GM12891 (cell line): ENCODE measurements around the gene DALRD3.
A peak's percentile ranks its signal among the peaks of the same experiment; 100 is the strongest.

Source experiments
- DNase-seq: peaks from one replicate; pipeline ENCODE4 v3.0.0; 2011; ENCODE audit warnings: low spot score; ENCODE audit not compliant: insufficient read length
- FAIRE-seq: peaks from 2 replicates; lab custom pipeline; 2011; peaks lifted over from hg19 to GRCh38; lab: Jason Lieb, UNC
- PAX5 ChIP-seq: IDR thresholded peaks from 2 replicates; pipeline ENCODE4 v1.6.1; 2011; ENCODE audit warnings: low read length, moderate library complexity, mild to moderate bottlenecking; ENCODE audit not compliant: insufficient read depth, severe bottlenecking
- POLR2A ChIP-seq: IDR thresholded peaks from 2 replicates; pipeline ENCODE4 v1.6.1; 2011; ENCODE audit warnings: low read depth, low read length, control low read depth
- POLR2AphosphoS5 ChIP-seq: IDR thresholded peaks from 2 replicates; pipeline ENCODE4 v1.6.1; 2011; ENCODE audit warnings: low read depth, low read length, control low read depth
- POU2F2 ChIP-seq: IDR thresholded peaks from 2 replicates; pipeline ENCODE4 v1.6.1; 2011; ENCODE audit warnings: low read depth, mild to moderate bottlenecking, control low read depth, low read length, moderate library complexity
- SPI1 ChIP-seq: IDR thresholded peaks from 2 replicates; pipeline ENCODE4 v1.6.1; 2011; ENCODE audit warnings: low read depth, low read length, control low read depth
- TAF1 ChIP-seq: IDR thresholded peaks from 2 replicates; pipeline ENCODE4 v1.6.1; 2011; ENCODE audit warnings: low read depth, low read length, control low read depth

Gene DALRD3

DNA sequence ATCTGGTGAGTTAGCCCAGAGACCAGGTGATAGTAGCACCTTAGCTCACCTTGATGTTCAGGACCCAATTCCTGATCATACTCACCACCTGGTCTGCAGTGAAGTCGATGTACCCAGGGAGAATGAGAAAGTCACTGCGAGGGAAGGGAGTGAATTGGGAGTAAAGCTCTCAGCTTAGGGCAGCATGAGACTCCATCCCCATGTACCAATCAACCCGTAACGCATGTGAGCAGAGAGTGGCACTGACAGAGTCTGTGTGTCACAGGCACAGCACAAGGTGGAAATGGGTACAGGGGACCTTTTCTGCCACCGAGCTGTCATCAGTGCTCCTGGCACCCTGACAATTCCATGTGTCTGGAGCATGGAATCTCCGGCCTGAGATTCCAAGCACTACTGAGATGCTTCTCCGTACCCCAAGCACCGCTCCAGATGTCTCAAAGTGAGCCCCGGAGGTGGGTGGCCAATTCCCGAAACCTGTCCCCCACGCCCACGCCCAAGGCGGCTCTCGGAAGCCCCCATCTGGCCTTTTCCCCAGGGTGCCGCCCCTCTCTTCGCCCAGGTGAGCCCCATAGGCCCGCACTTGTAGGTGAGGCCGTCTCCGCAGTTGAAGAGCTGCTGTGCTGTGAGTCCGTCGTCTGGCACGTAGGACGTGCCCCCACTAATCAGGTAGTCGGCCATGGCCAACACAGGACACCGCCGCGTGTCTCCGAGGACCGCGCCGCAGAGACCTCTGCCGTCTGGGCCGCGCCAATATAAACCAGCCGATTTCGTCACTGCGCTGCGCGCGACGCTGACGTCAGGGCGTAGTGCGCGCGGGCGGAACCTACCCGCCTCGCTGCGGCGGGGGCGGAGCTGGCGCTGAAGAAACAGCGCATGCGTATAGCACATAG is 10.5 kb upstream of the DALRD3 start, which contains the start of gene IMPDH2:
Gene IMPDH2, minus strand, starts transcription at position 726 of the 890 bp plus-strand sequence. Its CDS starts 48 bp downstream, at position 678.
- DNase-seq: peak; percentile 70
- FAIRE-seq: peak; percentile 100
- peak; percentile 99 for TF ChIP-seq POLR2A
- TF ChIP-seq POLR2AphosphoS5: peak; percentile 99
- TF ChIP-seq PAX5: peak; percentile 74
- TF ChIP-seq TAF1: peak; percentile 72; the same call in 1 of the 2 replicates
- no peak; the same call in 1 of the 2 replicates for TF ChIP-seq SPI1
- peak; percentile 93 for TF ChIP-seq POU2F2

GRCh38 chr3:49028298-49028672 is 9.9 kb upstream of the DALRD3 start:
- no peak for DNase-seq
- TF ChIP-seq SPI1: no peak
- TF ChIP-seq POU2F2: 0 out of 2 replicates have a peak, but pooled peaks have one; percentile 15
- FAIRE-seq: no peak

DNA sequence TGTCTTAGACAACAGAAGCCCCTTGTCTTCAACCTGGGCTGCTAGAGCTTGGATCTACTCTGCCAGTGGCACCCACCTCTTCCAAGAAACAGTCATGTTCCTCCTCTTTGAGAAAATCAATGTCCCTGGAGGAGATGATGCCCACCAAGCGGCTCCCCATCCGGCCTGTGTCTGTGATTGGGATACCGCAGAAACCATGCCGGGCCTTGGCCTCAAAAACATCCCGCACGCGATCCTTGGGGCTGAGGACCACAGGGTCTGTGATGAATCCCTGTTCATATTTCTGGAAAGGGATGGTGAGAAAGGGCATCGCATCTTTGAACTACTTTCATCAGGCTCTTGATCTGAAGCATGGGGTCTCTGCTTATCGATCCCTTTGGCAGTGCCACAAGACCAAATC is 9.3 kb upstream of the DALRD3 start:
- no peak for DNase-seq
- no peak for FAIRE-seq
- TF ChIP-seq POU2F2 (no peak), SPI1 (no peak), POLR2AphosphoS5 (no peak; the same call in 1 of the 2 replicates)

DNA sequence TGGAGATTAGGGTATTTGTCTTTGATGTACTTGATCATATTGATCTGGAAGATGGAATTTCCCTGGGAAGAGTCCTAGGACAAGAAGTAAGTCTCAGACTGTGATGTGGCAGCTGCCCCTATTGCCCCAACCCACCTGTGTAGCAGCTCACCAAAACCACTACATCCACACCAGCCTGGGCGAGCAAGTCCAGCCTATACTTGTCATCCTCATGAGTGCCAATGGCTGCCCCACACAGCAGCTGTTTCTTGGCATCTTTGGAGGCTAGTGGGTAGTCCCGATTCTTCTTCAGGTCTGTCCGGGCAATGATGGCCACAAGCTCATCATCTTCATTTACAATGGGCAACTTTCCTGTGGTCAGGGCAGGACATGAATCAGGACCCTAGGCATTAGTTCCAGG is 8.2 kb upstream of the DALRD3 start:
- FAIRE-seq: no peak
- TF ChIP-seq POU2F2 (no peak), TAF1 (no peak), POLR2A (peak; percentile 67; the same call in 1 of the 2 replicates), SPI1 (no peak), POLR2AphosphoS5 (0 out of 2 replicates have a peak, but pooled peaks have one; percentile 13), PAX5 (no peak)
- no peak for DNase-seq

DNA sequence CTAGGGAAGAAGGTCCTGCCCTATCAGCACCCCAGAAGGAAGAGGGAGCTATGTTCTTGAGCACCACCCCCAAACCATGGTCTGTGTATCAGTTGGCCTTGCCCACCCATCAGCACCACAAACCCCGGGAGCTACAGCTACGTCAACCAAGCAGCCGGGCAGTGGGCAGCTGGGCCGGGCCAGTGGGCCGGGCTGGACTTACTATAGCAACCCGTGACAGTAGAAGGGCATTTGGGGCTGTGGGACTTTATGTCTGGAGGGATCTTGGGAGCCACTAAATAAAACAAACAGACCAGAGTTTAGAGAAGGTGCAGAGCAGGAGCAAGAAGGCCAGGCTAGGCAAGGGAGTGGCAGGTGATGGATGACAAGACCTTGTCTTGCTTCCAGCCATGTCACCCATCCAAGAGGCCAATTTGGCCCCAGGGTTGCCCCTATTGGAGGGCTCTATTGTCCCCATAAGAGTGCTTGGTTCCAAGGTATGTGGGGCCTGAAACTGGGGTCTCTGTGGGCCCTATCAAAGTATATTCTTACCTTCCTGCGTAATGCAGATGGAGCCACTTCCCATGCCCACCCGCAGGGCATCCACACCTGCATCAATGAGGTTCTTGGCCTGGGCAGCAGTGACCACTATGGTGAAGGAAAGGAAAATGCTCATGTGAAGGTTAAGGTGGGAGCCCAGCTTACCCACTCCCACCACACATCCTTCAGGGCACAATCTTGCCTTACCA is 7.6 kb upstream of the DALRD3 start:
- FAIRE-seq: no peak

DNA sequence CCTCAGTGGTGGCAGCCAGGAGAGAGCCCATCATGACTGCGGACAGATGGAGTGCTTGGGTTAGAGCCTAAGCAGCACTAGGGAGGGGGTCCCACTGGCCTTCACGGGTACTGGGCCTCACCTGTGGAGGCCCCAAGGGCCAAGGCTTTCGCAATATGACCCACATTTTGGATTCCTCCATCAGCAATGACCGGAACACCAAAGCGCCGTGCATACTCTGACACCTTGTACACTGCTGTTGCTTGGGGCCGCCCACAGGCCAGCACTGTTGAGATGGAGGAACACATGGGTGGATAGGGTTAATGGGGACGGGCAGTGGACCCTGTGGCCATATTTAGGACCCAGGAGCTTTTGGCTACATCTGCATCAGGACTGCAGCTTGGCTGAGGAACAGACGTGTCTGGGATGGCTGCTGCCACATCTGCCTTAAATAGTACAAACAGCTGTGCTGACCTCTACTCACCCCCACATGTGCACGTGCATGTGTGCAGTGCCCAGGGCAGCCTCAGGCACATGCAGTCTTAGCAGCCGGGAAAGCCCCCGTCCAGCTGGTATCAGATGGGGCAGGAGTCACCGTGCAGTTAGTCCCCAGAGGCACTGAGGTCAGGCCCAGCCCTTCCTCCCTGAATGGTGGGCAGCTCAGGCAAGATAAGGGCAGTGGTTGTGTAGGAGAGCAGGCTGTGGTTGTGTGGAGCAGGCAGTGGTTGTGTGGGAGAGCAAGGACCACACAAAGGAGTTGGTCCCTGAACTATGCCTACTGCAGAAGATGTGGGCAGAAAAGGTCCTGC is 6.8 kb upstream of the DALRD3 start:
- DNase-seq: no peak
- FAIRE-seq: no peak
- peak; percentile 78 for TF ChIP-seq POLR2A
- TF ChIP-seq POU2F2: no peak; the same call in none of the 2 replicates
- TF ChIP-seq PAX5: no peak
- TF ChIP-seq POLR2AphosphoS5: 0 out of 2 replicates have a peak, but pooled peaks have one; percentile 60

More for the DNA sequence above, 7.6 kb upstream of the DALRD3 start:
- DNase-seq: no peak
- peak; percentile 18; the same call in 1 of the 2 replicates for TF ChIP-seq POLR2AphosphoS5
- TF ChIP-seq SPI1: no peak

DNA sequence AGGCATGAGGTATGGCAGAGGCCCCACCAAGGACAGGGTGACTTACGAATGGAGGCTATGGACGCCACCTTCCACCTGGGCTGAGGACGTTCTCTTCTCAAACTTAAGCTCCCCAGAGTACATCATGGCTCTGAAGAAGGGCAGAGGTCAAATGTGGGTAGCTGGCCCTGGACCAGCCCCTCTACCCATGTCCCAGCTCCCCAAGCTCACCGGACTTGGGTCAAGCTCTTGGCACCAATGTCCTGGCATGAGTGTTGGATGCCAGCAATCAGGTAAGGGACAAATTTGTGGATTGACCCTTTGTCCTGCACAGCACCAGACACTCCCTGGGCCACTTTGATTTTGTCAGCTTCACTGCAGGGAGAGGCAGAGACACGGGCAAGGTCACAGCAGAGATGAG is 6.1 kb upstream of the DALRD3 start:
- DNase-seq (no peak), FAIRE-seq (no peak)
- TF ChIP-seq PAX5 (no peak), POLR2AphosphoS5 (0 out of 2 replicates have a peak, but pooled peaks have one; percentile 20), POU2F2 (no peak), SPI1 (no peak)

- no peak for DNase-seq
- no peak for TF ChIP-seq POU2F2
- TF ChIP-seq POLR2AphosphoS5: no peak
- TF ChIP-seq PAX5: no peak
- no peak for TF ChIP-seq POLR2A
- TF ChIP-seq TAF1: no peak
- TF ChIP-seq SPI1: no peak
- FAIRE-seq: no peak
These were observed 5.4 kb upstream of the DALRD3 start for GRCh38 chr3:49023775-49024174.

GRCh38 chr3:49022688-49023171 is 4.3 kb upstream of the DALRD3 start:
- TF ChIP-seq POLR2A: no peak; the same call in 1 of the 2 replicates
- no peak for TF ChIP-seq SPI1
- no peak for TF ChIP-seq TAF1
- no peak; the same call in 1 of the 2 replicates for TF ChIP-seq POLR2AphosphoS5
- no peak for TF ChIP-seq PAX5
- no peak for TF ChIP-seq POU2F2
- no peak for FAIRE-seq
- no peak for DNase-seq
